Kidney (tissue), 14 donors: ENCODE measurements around the gene GADD45G. TPM values are rescaled to one million over a fixed set of nuclear protein-coding genes. Genes with fewer than 3 reads are reported as not detected.
A peak's percentile ranks its signal among the peaks of the same experiment; 100 is the strongest.

Source experiments
- DNase-seq, 5 donors: peaks; one replicate each; pipeline ENCODE4 v3.0.0-alpha.2; 2013 to 2020
- FAIRE-seq: peaks from 2 replicates; lab custom pipeline; 2012; peaks lifted over from hg19 to GRCh38; lab: Jason Lieb, UNC
- H3K27ac ChIP-seq, 2 donors: one replicate each; pipeline ENCODE4 v1.7.0; 2013; ENCODE audit warnings: low read depth in 2 of 2, low read length in 2 of 2, inconsistent platforms in 1 of 2
- H3K27me3 ChIP-seq: one replicate; pipeline ENCODE4 v1.7.1; 2013; ENCODE audit warnings: low read length, inconsistent platforms; ENCODE audit not compliant: control insufficient read depth, insufficient read depth
- H3K36me3 ChIP-seq, 3 donors: one replicate each; pipeline versions ENCODE4 v1.7.0 to v1.7.1; 2013; ENCODE audit warnings: low read length in 3 of 3, control low read depth in 1 of 3, inconsistent platforms in 1 of 3; ENCODE audit not compliant: insufficient read depth in 3 of 3, control insufficient read depth in 2 of 3
- H3K4me1 ChIP-seq, 3 donors: one replicate each; pipeline versions ENCODE4 v1.7.0 to v1.7.1; 2013; ENCODE audit warnings: low read length in 3 of 3, inconsistent platforms in 1 of 3, low read depth in 1 of 3; ENCODE audit not compliant: control insufficient read depth in 2 of 3, insufficient read depth in 2 of 3
- H3K4me3 ChIP-seq, 3 donors: one replicate each; pipeline versions ENCODE4 v1.7.0 to v1.8.1; 2013; ENCODE audit warnings: low read length in 3 of 3, control low read depth in 1 of 3, inconsistent platforms in 1 of 3
- H3K9ac ChIP-seq, 3 donors: one replicate each; pipeline versions ENCODE4 v1.7.0 to v1.7.1; 2013; ENCODE audit warnings: low read length in 3 of 3, control low read depth in 1 of 3, inconsistent platforms in 1 of 3
- H3K9me3 ChIP-seq, 3 donors: one replicate each; pipeline versions ENCODE4 v1.7.0 to v1.7.1; 2013; ENCODE audit warnings: low read length in 3 of 3, control low read depth in 1 of 3, inconsistent platforms in 1 of 3; ENCODE audit not compliant: control insufficient read depth in 2 of 3, insufficient read depth in 1 of 3
- CTCF ChIP-seq: IDR thresholded peaks from 3 replicates; pipeline ENCODE4 v1.5.1; 2012; ENCODE audit warnings: mild to moderate bottlenecking, moderate library complexity, borderline replicate concordance; ENCODE audit not compliant: insufficient read depth; ENCODE audit errors: extremely low read depth
- intact Hi-C: fragments of 100-400 bp; cut with DNase I; formaldehyde crosslinking; loops from one replicate; pipeline ENCODE4 v1.11.1; 2022
- polyA plus RNA-seq: library from polyadenylated mRNA; stranded (reverse); fragments of 350-450 nt; fragmentation: Illumina TruSeq; extraction: RNeasy Lipid Tissue Mini Kit (QIAGEN cat#74804); gene quantifications from one replicate; pipeline ENCODE4 v1.2.3, GENCODE V29; 2014; ENCODE audit warnings: low read depth, low replicate concordance; ENCODE audit not compliant: insufficient read depth
- total RNA-seq: library from RNA; stranded (reverse); fragmentation: NEBNext Ultra II Directional; extraction: Animal tissue kit (Norgen Biotek cat#: 25700); gene quantifications from one replicate; pipeline ENCODE4 v1.2.1, GENCODE V29; 2021
- donor health status: control.
- donor health status: control.
- donor health status: control.
- donor health status: control.
- donor health status: control.
- donor health status: DM: yes; HTN: yes; CAD: no.
- donor health status: Normal renal cell carcinoma (clear cell type).

Gene GADD45G
- total and polyA plus RNA-seq, 2 donors from 2014 or later = 7.3 to 48.4 TPM

DNA sequence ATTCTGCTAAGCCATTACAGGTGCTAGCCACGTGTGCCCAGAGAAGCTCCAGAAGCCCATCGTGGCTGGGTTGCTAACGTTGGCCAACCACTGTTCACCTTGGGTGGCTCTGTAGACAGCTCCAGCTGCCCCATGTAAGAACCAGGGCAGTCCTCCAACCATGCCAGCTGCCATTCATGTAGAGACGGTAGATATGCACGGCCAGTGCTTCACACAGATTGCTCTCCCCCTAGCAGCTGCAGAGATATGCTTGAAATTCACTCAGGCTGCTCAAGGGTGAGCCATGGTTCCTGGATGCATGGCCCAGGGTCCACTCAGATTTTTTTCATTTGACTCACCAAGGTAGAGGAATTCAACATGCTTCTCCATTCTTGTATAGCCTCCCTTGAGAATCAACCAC lies 31.0 kb downstream of the GADD45G start:
- TF ChIP-seq CTCF = no peak
- H3K27ac ChIP-seq = no peak overlapping the region
- no peak for FAIRE-seq

DNA sequence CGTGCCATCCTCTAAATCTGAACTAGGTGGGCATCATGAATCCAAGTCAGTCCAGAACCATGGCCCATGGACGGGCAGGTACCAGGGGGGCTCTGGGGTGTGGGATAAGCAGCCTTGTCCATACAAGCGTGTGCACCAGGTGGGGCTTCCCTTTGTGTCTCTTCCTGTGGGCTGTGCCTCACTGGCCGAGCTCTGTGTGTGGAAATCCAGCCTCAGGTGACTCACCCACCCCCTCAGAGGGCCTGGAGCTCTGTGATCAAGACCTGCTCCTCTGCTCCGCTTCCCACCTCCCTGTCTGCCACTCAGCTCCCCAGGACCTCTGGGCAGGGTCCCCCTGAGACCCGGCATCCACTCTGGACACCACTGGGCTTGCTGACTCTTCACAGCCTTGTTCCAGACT lies 33.0 kb downstream of the GADD45G start:
- no peak overlapping the region for H3K9ac ChIP-seq
- no peak overlapping the region for H3K4me3 ChIP-seq
- peaks cover 0 to 11% (median 0%) of the 10 kb centered on the region in 3 donors for H3K4me1 ChIP-seq
- no peaks in the 10 kb centered on the region for H3K36me3 ChIP-seq
- no peak overlapping the region for H3K27ac ChIP-seq
- no peak for TF ChIP-seq CTCF
- H3K27me3 ChIP-seq = no peaks in the 10 kb centered on the region
- intact Hi-C loops = no loop called here
- no peak for DNase-seq
- no peak for FAIRE-seq
- no peaks in the 10 kb centered on the region for H3K9me3 ChIP-seq

More for the DNA sequence above, 31.0 kb downstream of the GADD45G start:
- no peak for DNase-seq
- Histone ChIP-seq H3K9ac (no peak overlapping the region), H3K27me3 (no peaks in the 10 kb centered on the region), H3K4me3 (no peak overlapping the region), H3K9me3 (no peaks in the 10 kb centered on the region), H3K4me1 (peaks cover 0 to 11% (median 0%) of the 10 kb centered on the region in 3 donors), H3K36me3 (no peaks in the 10 kb centered on the region)
- intact Hi-C loops = no loop called here

GRCh38 chr9:89638359-89638758 lies 33.5 kb downstream of the GADD45G start:
- no peak overlapping the region for H3K4me3 ChIP-seq
- intact Hi-C loops = no loop called here
- TF ChIP-seq CTCF = no peak
- H3K9ac ChIP-seq = no peak overlapping the region
- H3K9me3 ChIP-seq = no peaks in the 10 kb centered on the region
- no peaks in the 10 kb centered on the region for H3K36me3 ChIP-seq
- FAIRE-seq = no peak
- DNase-seq = peak in 1 of 5 donors; percentile 22
- peaks cover 0 to 11% (median 0%) of the 10 kb centered on the region in 3 donors for H3K4me1 ChIP-seq
- no peaks in the 10 kb centered on the region for H3K27me3 ChIP-seq
- H3K27ac ChIP-seq = no peak overlapping the region

DNA sequence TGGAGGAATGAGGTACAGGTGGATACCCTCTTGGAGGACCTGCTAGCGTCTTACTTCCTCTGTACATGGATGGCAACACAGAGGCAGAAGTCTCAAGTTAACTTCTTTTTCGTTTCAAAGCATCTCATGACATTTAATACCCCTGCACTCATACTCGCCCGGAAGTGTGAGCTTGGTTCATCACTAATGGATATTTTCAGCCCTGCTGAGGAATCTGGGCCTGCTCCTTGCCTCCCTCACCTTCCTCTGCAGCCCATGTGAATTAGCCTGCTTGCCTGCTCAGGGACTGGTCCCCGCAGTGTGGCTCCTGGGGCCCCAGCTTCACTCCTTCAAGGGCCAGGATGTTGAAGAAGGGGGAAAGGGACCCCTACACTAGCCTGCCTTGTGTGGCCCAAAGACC lies 34.1 kb downstream of the GADD45G start:
- Histone ChIP-seq H3K27me3 (no peaks in the 10 kb centered on the region), H3K36me3 (no peaks in the 10 kb centered on the region), H3K27ac (no peak overlapping the region), H3K9me3 (no peaks in the 10 kb centered on the region), H3K4me3 (no peak overlapping the region), H3K9ac (no peak overlapping the region), H3K4me1 (peaks cover 0 to 11% (median 0%) of the 10 kb centered on the region in 3 donors)
- intact Hi-C loops = no loop called here
- no peak for TF ChIP-seq CTCF
- peak in 2 of 5 donors; percentile 51 to 58 for DNase-seq
- no peak for FAIRE-seq
